Tibial nerve (tissue), 3 donors: ENCODE measurements around the gene FAM170B.

Source experiments
- EP300 ChIP-seq, 2 donors: sonication (generic); formaldehyde crosslinking; IDR thresholded peaks; one replicate each; pipeline ENCODE4 v1.6.1; 2017; ENCODE audit warnings: antibody characterized with exemption in 2 of 2, mild to moderate bottlenecking in 1 of 2
- POLR2A ChIP-seq, 2 donors: fragments of 450-650 bp; IDR thresholded peaks; one replicate each; pipeline ENCODE4 v1.6.1; 2017; ENCODE audit warnings: antibody characterized with exemption in 2 of 2, mild to moderate bottlenecking in 2 of 2, moderate library complexity in 2 of 2

DNA sequence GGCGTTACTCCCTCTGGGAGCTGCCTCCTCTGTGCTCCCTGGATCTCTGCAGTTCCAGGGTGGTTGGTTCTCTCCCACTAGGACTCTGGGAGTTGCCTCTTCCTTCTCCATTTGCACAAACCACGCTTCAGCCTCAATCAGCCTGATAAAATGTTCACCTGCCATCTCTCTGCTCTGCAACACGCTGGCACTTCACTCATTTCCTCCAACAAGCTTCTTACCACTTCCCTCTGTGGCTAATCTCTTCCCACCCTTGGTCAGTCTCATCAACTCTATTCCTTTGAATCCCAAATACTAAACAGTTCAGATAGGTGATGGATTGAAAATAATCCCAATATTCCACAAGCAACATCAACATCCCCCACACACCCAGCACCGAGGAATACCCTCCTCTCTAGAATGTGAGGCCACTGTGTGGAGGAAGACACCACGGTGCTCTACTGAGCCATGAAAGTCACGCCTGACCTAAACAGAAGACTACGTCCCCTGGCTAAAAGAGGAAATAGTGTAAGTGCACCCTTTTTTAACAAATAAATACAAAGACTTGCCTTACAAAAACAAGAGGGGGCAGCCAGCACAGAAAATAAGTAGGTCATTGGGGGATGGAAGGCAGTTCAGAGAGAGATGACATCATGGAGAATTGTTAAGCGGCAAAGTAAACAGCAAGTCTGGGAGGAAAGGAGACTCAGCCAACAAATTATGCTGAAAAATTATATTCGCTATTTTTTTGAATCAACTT lies 1.9 kb upstream of the FAM170B start:
- TF ChIP-seq POLR2A (IDR thresholded peaks at IDR 0.05) (no peak), EP300 (IDR thresholded peaks at IDR 0.05) (no peak)
